Stimulated activated CD8-positive, alpha-beta memory T cell treated with anti-CD3 and anti-CD28 coated beads, Interleukin-7, amount 100 ng/mL, for 48 hours (primary cell): ENCODE measurements around the gene OXNAD1.
A peak's percentile ranks its signal among the peaks of the same experiment; 100 is the strongest.

Experiments used
- DNase-seq, 2 donors: peaks; one replicate each; pipeline ENCODE4 v3.0.0-alpha.2; 2020; ENCODE audit warnings: low read depth in 1 of 2; ENCODE audit errors: extremely low read depth in 1 of 2

OXNAD1 gene

GRCh38 chr3:16264708-16265454 lies at the start of gene OXNAD1, which contains the start of gene DPH3:
Gene OXNAD1 (plus strand): TSS chr3:16265212. CDS start chr3:16270953, 5,741 bp downstream.
Gene DPH3 (minus strand): TSS chr3:16264943. CDS start chr3:16264876, 67 bp downstream.
- peak; percentile 98 to 99 for DNase-seq

DNA sequence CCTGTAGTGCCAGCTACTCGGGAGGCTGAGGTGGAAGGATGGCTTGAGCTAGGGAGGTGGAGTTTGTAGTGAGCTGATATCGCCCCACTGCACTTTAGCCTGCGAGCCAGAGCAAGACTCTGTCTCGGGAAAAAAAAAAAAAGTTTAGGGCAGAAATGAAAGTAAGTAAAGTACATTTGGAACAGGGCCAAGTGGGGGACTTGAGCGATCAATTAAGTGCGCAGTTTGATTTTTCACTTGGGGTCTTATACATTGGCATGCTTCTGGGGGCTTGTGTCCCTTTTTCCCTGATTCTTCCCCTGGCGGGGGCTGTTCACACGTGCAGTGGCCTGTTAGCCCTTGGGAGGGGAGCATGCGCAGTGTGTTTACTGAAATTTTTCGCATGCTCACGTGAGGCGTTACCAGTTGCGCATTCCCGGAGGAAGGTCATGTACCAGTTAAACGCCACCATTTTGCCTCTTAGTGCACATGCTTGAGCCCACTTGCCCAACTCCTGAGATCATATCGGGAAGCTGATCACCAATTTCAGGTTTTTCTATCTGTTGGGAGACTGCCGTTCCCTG lies 48.6 kb upstream of the OXNAD1 start:
- no peak for DNase-seq

GRCh38 chr3:16219777-16220176 lies 45.2 kb upstream of the OXNAD1 start:
- no peak for DNase-seq

DNA sequence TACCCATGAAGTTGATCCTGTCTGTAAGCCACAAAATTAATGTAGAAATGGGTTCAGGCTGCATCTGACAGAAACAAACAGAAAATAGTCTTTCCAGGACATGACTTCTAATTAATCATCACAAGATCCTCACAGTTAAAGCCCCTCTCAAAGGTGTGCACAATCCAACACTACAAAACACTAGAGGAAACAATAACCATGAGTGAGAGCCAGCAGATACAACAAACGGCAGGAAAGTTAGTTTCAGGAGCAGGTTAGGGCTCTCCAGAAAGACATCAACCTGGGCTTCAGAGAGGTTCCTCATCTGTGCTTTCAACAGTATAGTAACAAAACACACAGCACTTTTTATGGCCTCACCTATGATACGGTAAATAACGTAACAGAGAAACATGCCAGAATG lies 43.0 kb upstream of the OXNAD1 start:
- DNase-seq = no peak

GRCh38 chr3:16222547-16222946 lies 42.5 kb upstream of the OXNAD1 start:
- no peak for DNase-seq

DNA sequence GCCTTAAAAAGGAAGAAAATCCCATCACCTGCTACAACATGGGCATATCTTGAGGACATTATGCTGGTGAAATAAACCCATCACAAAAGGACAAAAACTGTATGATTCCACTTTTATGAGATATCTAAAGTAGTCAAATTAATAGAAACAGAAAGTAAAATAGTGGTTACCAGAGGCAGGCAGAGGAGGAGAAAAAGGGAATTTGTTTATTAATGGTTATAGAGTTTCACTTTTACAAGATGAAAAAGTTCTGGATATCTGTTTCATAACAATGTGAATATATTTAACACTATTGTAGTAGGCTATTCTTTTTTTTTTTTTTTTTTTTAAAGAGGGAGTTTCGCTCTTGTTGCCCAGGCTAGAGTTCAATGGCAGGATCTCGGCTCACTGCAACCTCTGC lies 40.7 kb upstream of the OXNAD1 start:
- DNase-seq = no peak

DNA sequence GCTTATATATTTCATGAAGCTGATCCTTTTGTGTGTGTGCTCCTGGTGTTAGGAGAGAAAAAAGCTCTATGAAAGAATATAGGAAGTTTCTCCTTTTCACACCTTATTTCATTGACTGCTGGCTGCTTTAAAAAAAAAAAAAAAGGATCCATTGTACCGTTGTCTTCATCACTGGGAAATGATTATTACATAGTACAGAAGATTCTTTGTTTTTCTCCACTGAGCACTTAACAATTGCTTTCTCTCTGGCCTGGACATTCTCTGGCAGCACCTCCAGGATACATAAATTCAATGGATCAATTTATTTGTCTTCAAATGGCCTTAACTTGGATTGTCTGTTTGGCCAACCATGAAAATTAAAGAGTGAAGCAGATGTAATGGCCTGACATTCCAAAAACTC lies 37.4 kb upstream of the OXNAD1 start:
- DNase-seq = no peak

DNA sequence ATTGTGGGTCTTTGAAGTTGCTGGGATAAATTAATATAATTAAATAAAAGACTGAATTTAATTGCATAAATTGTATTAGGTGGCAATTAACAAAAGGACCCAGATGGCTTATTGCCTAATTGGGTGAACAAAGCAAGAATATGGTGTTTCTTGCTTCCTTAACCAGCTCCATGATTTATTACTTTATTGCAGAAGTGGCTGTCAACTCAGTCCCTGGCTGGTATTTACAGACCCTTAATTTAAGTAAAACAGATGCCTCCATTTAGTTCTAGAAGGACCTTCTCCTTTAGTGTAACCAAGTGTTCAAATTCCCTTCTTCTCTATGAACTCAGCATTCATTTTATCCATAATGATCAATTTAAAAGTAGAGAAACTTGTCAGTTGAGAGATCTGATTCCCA lies 35.3 kb upstream of the OXNAD1 start:
- no peak for DNase-seq

DNA sequence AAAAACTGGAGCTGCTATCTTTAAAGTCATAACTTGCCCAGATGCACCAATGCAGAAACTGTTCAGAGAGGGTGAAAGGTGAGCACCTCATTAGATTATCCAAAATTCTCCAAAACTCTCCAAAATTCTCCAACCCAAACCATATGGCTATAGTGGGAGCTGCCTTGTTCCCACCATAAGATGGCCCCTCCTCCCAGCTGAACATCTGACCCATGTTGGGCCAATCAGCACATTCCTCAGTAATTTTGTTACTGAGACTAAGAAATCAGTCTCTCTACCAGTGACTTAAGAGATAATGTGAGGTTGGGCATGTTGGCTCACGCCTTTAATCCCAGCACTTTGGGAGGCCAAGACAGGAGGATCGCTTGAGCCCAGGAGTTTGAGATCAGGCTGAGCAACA lies 33.0 kb upstream of the OXNAD1 start:
- no peak for DNase-seq

GRCh38 chr3:16233806-16234205 lies 31.2 kb upstream of the OXNAD1 start:
- no peak for DNase-seq

- DNase-seq = no peak
Observed at GRCh38 chr3:16234281-16234680, 30.7 kb upstream of the OXNAD1 start.

GRCh38 chr3:16236030-16236639 lies 28.9 kb upstream of the OXNAD1 start:
- DNase-seq = no peak

GRCh38 chr3:16236856-16237393 lies 28.1 kb upstream of the OXNAD1 start:
- DNase-seq = no peak

- no peak for DNase-seq
Observed at GRCh38 chr3:16239086-16239770, 25.8 kb upstream of the OXNAD1 start.

DNA sequence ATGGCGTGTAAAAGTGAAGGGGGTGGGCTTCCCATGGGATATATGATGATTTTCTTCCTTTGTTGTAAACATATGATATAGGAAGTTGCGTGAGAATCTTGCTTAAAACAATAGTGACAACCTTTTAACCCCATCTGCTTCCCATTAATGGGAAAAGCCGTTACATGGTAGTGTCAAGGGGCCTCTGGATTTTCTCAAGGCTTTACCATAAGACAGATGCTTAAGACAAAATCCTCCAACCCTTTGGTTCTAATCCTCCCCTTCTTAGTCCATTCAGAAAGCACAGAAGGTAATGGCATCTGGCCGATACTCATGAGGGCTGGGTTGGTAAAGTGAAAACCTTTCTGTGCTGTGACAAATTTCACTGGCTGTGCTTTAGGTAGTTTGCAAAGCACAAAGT lies 25.2 kb upstream of the OXNAD1 start:
- no peak for DNase-seq

DNA sequence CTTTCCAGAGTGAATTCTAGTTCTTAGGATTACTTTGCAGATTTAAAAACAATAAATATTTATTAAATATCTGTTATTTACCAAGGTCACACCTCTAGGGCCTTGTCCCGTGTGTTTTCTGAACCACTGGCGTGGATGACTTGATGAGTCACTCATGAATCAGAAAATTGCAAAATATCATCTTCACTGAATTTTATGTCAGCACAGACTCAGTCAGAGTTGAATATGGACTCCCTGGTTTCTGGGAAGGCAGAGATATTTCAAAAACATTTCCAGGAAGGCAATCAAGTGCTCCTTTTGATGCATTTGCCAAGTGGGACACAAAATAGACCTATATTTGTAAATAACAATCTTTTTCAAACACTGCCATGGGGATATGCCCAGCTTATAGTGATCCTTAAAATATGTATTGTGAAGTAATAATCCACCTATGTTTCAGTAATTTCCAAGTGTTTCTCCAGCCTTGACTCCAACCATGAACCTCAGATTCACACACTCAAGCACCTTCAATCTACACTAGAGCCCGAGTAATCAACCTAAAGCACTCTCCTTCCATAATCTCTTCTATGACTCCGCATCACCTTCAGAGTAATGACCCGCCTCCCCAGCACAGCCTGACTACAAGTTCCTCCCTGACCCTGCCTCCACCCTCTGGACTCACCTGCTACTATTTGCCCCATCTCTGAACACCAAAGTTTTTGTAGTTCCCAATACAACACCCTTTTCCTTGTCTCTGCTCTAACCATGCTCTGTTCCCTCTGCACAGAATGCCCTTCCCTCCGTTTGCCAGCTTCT lies 24.6 kb upstream of the OXNAD1 start:
- no peak for DNase-seq

DNA sequence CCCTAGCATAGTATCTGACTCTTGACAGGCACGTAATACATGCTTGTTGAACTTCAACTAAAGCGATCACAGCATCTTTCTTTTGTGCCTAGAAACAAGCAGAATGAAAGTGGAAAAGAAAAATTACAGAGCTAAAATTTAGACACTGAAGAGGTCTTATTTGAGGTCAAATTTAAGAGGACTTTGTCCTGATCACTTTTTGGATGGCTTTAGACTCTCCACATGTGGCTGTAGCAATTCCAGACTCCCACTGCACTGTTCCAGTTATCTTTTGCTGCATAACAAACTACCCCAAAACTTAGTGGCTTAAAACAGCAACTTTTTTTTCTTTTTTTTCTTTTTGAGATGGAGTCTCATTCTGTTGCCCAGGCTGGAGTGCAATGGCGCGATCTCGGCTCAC lies 23.8 kb upstream of the OXNAD1 start:
- DNase-seq = no peak

GRCh38 chr3:16242177-16242576 lies 22.8 kb upstream of the OXNAD1 start:
- no peak for DNase-seq

- no peak for DNase-seq
Observed at GRCh38 chr3:16243706-16244490, 21.1 kb upstream of the OXNAD1 start.

DNA sequence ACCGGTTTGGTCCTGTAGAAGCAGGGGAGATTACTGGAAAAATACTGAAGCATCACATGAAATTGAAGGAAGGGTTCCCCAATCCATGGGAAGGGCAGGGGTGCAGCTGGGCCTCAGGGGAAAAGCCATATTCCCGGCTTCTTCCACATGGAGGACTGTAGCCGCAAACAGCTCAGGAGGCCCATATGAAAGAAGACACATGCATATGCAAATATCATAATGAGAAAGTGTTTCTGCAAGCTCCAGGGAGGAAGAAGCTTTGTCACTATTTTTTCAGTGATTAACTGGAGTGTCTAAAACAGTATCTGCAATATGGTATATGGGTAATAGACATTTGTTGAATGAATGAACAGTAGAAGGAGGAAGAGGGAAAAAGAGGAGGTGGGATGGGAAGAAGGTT lies 19.4 kb upstream of the OXNAD1 start:
- DNase-seq = no peak
